Testis (tissue), 2 donors: ENCODE measurements around the gene HSPB7.

ENCODE experiments used
- CTCF ChIP-seq, 3 experiments: fragments of 450-650 bp in 2 of 3; fragments of 200-600 bp in 1 of 3; sonication (generic) in 1 of 3; IDR thresholded peaks; one replicate each; pipeline ENCODE4 v1.5.1; 2016 to 2019; ENCODE audit warnings: antibody characterized with exemption in 3 of 3, mild to moderate bottlenecking in 2 of 3, moderate library complexity in 1 of 3
- POLR2A ChIP-seq: fragments of 450-650 bp; IDR thresholded peaks from one replicate; pipeline ENCODE4 v1.6.1; 2017; ENCODE audit warnings: antibody characterized with exemption, mild to moderate bottlenecking, moderate library complexity

- TF ChIP-seq POLR2A, result no peak
- TF ChIP-seq CTCF (IDR thresholded peaks at IDR 0.05), result no peak
These were observed 43.0 kb downstream of the HSPB7 start for GRCh38 chr1:15974855-15975254.
